Stimulated activated CD8-positive, alpha-beta memory T cell treated with anti-CD3 and anti-CD28 coated beads, Interleukin-4, amount 100 ng/mL, for 1 hour (primary cell): ENCODE data around the gene AGAP3.

ENCODE experiments used
- DNase-seq, 2 donors: peaks; one replicate each; pipeline ENCODE4 v3.0.0-alpha.2; 2020; ENCODE audit warnings: low read depth in 2 of 2, low spot score in 1 of 2

AGAP3 gene

GRCh38 chr7:151179287-151179860, 93.1 kb downstream of the AGAP3 start:
- DNase-seq, result no peak

- DNase-seq, result no peak
These were observed 93.7 kb downstream of the AGAP3 start for GRCh38 chr7:151179946-151180345.

- no peak for DNase-seq
These were observed 94.7 kb downstream of the AGAP3 start for GRCh38 chr7:151181011-151181431.

GRCh38 chr7:151185762-151186639, 99.7 kb downstream of the AGAP3 start:
- no peak for DNase-seq

- DNase-seq, result no peak
These were observed 100.5 kb downstream of the AGAP3 start, which contains the start of gene ASB10 for GRCh38 chr7:151186640-151187408. Gene ASB10, minus strand, starts transcription at chr7:151187250. Its CDS starts 120 bp downstream, at chr7:151187130.

- DNase-seq, result no peak
These were observed 101.4 kb downstream of the AGAP3 start for GRCh38 chr7:151187409-151188251.

GRCh38 chr7:151188252-151188542, 101.9 kb downstream of the AGAP3 start:
- DNase-seq, result no peak

GRCh38 chr7:151189038-151189437, 102.8 kb downstream of the AGAP3 start:
- no peak for DNase-seq

GRCh38 chr7:151191544-151191943, 105.3 kb downstream of the AGAP3 start:
- DNase-seq, result no peak

- DNase-seq, result no peak
These were observed 105.8 kb downstream of the AGAP3 start for GRCh38 chr7:151192002-151192539.

GRCh38 chr7:151193203-151193978, 107.1 kb downstream of the AGAP3 start:
- no peak for DNase-seq
